Measurements from ENCODE around the gene FOSB.
"Not testable (repeated sequence)": the region's sequence is repeated elsewhere in the genome, so short reads cannot be mapped to it uniquely, and the experiment has no call there.

FOSB gene

GRCh38 chr19:45506989-45507871 lies 39.4 kb downstream of the FOSB start, which contains the start of gene VASP:
TSS of gene VASP (plus strand) at chr19:45507479. CDS start at chr19:45507772, 293 bp downstream.
- DNase-seq = peak; percentile 93

GRCh38 chr19:45507872-45508416 lies 40.1 kb downstream of the FOSB start:
- no peak for DNase-seq

GRCh38 chr19:45508417-45508860 lies 40.6 kb downstream of the FOSB start:
- DNase-seq = peak; percentile 39

GRCh38 chr19:45508861-45509691 lies 41.3 kb downstream of the FOSB start:
- DNase-seq = peak; percentile 70

GRCh38 chr19:45509692-45510015 lies 41.9 kb downstream of the FOSB start:
- no peak for DNase-seq

GRCh38 chr19:45510352-45510751 lies 42.6 kb downstream of the FOSB start:
- not testable (repeated sequence) for DNase-seq

GRCh38 chr19:45511074-45511473 lies 43.3 kb downstream of the FOSB start:
- DNase-seq = no peak

GRCh38 chr19:45512881-45513483 lies 45.2 kb downstream of the FOSB start:
- DNase-seq = no peak

- peak; percentile 50 for DNase-seq
These were observed 46.7 kb downstream of the FOSB start for GRCh38 chr19:45514376-45515051.

- peak; percentile 60 for DNase-seq
These were observed 47.4 kb downstream of the FOSB start for GRCh38 chr19:45515081-45515624.

GRCh38 chr19:45515807-45516401 lies 48.1 kb downstream of the FOSB start:
- DNase-seq = no peak

- DNase-seq = no peak
These were observed 49.4 kb downstream of the FOSB start for GRCh38 chr19:45517238-45517637.

GRCh38 chr19:45517641-45518468 lies 50.1 kb downstream of the FOSB start:
- DNase-seq = no peak

GRCh38 chr19:45518469-45518826 lies 50.7 kb downstream of the FOSB start:
- DNase-seq = no peak

- DNase-seq = no peak
These were observed 54.5 kb downstream of the FOSB start for GRCh38 chr19:45522010-45522941.

- DNase-seq = peak; percentile 87
These were observed 56.0 kb downstream of the FOSB start for GRCh38 chr19:45523642-45524256.

- DNase-seq = no peak
These were observed 56.9 kb downstream of the FOSB start for GRCh38 chr19:45524575-45525129.

Data from activated CD4-positive, alpha-beta T cell treated with anti-CD3 and anti-CD28 coated beads, Interleukin-2, amount 50 U/mL, for 16 hours (primary cell).